Activated T-cell treated with anti-CD3 and anti-CD28 coated beads for 48 hours (primary cell): ENCODE results near the gene BCR.
"Not testable (repeated sequence)": the region's sequence is repeated elsewhere in the genome, so short reads cannot be mapped to it uniquely, and the experiment has no call there.

Source experiments
- DNase-seq: peaks from one replicate; pipeline ENCODE4 v3.0.0-alpha.2; 2020; ENCODE audit warnings: low read depth

The BCR gene

DNA sequence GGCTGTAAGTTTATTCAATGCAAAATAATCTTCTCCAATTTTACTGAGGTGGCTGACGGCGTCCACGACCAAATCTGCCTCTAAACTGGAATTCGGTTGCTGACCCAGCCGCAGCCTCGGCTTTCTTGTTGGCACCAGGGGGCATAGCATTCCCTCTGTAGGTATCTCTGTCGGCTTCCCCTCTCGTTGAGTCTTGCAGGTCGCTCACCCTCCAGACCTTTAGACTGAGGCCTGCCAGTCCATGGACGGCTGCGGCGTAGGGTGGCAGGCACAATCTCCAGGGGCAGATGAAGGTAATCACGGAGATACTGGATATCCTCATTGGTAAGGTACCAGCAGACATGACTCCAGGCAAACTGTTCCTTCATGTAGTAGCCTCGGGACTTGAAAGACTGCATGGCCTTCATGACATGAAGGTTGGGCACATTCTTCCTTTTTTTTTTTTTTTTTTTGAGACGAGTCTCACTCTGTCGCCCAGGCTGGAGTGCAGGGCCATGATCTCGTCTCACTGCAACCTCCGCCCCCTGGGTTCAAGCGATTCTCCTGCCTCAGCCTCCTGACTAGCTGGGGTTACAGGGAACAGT is 142.3 kb downstream of the BCR start:
- DNase-seq = not testable (repeated sequence)

DNA sequence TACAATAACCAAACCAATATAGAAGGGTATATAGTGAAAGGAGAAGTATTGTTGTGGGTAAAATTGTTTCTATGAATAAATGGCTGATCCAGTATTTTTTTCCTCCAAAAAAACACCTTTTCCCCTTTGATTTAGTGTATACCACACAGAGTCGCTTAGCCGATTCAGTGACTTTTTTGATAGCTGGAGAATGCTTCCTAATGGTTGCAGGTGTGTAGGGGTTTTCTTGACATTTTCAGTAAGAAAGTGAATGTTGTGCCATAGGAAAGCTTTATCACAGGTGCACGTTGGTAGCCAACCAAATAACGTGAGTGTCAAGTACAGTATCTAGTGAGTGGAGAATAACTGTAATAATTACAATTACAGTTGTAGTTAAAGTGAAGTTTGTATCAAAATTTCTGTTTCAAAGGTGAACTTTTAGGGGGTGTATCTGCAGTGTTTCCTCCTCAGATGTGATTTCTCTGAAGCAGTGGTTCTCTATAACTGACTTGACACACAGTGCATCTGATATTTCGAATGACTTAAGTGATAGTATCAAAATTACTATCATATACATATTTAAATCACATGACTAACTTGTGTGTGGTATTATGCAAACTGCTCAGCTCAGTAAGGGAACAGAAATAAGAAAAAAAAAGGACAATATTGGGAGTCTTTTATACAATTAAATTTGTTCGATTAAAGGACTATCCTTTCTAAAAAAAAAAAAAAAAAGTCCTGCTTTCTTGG is 143.8 kb downstream of the BCR start:
- DNase-seq = not testable (repeated sequence)

DNA sequence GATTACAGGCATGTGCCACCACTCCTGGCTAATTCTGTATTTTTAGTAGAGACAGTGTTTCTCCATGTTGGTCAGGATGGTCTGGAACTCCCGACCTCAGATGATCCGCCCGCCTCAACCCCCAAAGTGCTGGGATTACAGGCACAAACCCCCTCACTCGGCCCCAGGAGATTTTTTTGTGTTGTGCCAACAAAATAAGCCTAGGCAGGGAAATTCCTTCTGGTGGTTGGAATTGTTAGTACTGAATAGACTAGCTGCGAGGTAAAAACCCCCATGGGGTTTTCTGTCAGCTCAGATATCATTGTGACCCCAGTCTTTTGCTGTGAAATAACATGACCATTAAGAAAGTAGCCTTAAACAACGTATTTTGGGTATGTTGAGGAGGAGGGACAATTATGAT is 144.9 kb downstream of the BCR start:
- DNase-seq = no peak

DNA sequence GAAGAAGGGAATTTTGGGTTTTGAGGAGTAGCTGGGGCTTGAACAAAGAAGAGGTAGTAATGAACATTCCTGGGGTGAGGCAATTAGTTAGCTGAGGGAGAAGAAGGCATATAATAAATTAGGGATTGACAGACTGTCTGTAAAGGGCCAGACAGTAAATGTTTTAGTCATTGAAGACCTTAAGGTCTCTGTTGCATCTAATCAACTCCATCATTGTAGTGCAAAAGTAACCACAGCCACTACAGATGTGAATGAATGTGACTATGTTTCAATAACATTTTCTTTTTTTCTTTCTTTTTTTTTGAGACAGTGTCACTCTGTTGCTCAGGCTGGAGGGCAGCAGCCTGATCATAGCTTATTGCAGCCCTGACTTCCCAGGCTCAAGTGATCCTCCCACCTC is 153.5 kb downstream of the BCR start:
- DNase-seq = not testable (repeated sequence)

DNA sequence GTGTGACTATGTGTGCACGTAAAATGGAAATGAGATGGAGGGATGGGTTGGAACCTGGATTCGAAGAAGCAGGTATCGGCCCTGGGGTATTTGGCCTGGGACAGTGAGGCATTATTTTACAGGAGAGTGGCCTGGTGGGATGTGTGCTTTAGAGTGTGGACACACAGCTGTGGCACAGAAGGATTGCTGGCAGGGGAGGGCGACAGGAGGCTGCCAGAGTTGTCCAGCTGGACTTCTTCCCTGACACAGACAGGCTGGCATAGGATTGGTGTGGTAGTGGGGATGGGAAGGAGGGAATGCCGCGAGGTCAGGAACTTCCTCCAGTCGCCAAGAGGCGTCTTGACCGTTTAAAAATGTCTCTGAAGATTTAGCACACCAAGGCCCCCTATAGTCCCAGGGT is 157.4 kb downstream of the BCR start:
- DNase-seq = not testable (repeated sequence)

DNA sequence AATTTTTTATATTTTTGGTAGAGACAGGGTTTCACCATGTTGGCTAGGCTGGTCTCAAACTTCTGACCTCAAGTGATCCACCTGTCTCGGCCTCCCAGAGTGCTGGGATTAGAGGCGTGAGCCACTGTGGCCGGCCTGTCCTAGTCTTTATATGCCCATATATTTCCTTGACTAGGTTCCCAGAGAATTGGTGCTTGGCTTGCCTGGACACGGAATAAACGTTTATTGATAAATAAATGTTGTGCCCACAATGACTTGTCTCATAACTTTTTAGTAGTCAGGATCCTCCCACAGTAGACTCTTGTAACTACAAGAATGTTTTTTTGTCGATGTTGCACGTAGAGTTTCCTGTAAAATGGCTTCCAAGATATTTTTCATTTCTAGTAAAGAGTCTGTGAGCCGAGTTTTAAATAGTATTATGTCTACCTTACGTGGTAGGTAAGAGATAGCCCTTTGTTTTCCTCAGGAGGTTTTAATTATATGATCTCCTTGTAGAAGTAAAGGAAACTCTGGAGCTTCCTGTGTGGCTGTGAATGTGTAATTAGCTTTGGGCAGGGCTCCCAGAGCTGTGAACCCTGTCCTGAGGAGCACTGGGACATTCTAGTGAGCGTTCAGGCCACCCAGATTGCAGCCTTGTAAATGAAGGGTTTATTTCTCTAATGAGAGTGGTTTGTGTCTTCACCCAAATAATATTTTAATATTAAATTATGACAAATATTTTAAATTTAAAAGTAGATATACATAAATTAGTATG is 161.8 kb downstream of the BCR start:
- not testable (repeated sequence) for DNase-seq

DNA sequence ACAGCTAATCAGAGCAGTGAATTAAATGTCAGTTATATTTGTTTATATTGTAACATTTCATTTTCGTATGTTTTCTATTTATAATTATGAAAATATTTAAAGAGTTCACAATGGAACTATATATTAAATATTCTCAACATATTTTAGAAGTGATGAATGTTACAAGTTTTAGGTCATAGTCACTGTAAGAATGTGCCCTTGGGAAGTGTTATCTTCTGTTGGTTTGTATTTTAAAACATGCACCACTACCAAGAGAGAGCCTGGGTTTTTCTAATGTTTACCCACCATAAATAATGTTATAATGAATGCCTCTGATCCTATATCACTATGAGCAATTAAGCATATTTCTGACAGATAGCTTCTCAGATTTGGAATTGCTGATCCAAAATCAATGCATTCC is 171.0 kb downstream of the BCR start:
- DNase-seq = no peak

DNA sequence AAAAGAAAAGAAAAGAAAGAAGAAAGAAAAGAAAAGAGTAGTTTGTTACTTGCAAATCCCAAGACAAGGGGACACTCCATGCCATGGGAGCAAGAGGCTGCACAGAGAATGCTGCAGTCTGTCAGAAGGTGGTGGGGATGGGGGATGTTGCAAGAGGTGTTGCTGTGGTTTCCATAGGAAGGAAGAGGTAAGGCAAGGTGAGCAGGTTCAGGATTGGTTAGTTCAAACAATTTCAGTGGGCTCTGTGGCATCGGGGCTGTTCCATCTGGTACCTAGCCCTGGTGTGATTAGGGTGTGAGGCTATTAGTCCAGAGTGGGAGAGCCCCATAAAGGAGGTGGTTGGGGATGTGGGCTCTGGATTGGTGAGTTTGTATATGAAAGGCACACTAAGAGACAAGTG is 172.7 kb downstream of the BCR start:
- no peak for DNase-seq

DNA sequence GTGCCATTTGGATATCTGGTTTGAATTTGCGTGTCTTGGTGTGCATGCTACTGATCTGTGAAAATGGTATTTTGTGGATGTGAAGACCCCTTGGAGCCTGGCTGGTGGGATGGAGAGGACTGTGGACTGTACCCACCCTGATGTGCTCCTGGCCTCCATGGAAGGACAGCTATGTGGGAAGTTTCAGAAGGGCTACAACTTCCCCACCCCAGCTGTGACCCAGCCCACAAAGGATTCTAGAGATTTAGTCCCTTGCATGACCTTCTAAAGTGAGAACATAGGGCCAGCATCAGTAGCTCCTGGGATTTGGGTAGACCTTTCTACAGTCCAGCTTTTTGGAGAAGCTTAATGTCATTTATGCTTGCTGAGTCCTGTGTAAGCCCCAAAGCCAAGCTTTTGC is 173.4 kb downstream of the BCR start:
- DNase-seq = no peak

DNA sequence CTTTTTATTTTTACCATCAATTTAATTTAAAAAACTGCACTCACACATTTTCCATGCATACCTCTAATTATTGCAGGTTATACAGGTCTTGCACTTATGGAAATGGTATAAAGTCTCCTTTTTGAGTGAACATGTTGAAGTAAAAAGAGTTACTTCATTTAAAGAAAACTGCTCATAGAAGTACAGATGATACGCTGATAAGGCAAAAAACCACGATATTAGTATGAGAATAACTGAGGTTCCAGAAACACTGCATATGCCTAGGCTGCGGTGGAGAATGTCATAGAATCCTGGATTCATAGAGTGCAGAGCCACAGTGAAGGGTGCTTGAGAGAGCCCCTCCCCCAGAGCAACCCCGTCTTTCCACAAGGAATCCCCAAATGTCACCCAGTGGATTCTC is 175.8 kb downstream of the BCR start:
- DNase-seq = no peak

DNA sequence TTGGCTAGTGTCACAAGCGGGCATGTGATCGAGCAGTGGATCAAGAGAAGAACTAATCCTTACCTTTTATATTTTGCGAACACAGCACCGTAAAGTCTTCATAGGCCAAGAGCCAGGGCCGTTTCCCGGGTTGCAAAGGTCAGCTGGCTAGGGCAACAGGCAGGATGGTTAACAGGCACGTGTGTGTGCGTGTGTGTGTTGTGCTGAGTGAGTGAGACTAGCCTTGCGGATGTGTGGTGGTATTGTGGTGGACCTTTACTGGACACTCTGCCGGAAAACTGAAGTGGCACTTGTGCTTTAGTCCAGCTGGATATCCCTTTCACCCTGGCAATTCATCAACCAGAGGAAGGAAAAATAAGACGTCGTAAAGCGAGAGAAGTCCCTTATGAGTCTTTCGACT is 176.7 kb downstream of the BCR start:
- no peak for DNase-seq

DNA sequence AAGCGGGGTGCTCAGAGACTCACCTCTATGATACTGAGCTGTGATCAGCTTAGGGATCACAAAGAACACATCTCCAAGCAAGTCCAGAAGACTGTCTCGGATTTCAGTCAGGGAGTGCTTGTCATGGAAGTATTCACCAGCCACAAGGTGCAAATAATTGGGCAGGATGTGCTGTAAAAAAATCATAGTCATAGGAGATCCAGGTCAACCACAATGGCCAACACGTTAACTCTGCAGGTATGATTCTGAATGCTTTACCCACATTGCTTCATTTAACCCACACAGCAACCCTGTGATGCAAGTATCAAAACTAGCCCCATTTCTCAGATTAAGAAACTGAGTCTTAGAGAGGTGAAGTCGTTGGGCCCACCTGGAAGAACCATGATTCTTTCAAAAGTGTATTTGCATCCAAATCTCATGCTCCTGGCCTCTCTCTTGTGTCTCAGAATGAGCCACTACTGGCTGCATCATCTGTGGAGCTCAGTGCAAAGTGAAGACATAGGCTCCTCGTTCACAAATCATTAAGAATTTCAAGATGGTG is 179.3 kb downstream of the BCR start:
- no peak for DNase-seq

DNA sequence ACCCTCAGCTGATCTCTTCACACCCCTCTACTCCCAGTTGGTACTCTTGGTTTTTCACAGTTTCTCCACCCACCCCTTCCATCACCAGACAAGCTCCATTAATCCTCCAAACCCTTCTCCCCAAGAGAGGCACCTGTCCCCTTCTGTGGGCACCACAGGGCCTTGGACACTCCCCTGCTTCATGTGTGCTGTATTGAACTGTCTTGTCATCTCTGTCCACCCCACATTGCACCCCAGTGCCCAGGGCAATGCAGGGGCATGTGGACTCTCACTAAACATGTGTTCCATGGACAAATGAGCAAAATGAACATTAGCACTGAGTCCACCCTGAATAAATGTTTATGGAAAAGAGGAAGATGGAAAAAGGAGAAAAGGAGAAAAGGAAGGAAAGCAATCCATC is 181.4 kb downstream of the BCR start:
- no peak for DNase-seq

DNA sequence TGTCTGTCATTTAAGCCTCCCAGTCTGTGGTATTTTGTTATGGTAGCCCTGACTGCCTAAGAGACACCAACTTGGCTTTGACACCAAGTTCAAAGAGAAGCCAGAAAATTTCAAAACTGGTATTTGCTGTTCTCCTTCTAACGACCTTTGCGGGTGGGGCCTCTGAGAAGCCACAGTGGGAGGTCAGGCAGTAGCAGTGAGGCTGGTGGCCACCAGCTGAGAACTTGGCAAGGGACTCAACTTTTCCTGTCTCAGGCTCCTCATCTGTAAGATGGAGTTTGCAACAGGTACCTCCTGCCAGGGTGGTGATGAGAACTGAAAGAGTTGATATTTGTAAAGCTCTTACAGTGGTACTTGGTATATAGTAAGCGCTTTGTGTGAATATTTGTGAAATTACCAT is 183.4 kb downstream of the BCR start:
- no peak for DNase-seq

DNA sequence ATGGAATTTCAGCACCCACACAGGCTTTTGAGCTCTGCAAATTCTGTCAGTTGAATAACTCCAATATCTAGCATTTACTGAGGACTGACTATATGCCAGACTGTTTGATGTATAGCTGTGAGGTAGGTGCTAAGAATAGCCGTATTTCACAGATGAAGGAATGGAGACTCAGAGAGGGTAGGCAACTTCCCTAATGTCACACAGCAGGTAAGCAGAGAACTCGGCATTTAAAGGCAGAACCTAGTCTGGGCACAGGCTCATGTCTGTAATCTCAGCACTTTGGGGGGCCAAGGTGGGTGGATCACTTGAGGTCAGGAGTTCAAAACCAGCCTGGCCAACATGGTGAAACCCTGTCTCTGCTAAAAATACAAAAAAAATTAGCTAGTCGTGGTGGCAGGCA is 184.1 kb downstream of the BCR start:
- no peak for DNase-seq

DNA sequence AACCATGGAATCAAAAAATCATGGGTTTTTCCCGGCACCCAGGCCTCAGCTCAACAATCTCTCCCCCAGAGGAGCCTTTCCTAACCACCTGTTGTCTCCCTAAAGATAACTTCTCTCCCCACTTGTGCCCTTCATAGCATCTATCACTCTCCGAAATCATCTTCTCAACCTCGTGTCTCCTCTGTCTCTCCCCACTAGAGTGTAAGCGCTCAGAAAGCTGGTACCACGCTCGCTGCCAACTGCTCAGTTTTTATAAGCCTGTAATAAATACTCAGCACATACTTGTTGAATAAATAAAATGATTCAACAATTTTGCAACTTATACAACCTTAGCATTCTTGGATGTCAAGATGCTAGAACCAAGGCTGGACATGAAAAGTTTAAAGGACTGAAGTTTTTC is 185.2 kb downstream of the BCR start:
- no peak for DNase-seq

DNA sequence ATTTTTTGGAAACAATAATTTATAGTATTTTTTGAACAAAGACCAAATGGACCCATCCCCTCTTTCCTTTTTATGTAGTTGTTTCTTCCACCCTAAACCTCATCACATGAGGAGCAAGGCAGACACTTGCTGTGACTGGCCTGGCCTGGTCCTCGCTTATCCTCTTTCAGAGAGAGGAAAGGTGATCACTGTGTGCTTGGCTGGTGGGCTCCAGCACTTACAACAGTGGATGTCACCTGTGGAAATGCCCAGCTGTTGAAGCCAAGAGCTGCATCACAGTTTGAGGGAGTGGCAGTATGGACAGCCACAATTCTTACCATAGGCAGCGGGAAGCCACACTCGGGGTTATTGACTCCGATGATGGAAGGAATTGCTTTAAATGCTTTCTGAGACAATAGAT is 185.7 kb downstream of the BCR start:
- no peak for DNase-seq

DNA sequence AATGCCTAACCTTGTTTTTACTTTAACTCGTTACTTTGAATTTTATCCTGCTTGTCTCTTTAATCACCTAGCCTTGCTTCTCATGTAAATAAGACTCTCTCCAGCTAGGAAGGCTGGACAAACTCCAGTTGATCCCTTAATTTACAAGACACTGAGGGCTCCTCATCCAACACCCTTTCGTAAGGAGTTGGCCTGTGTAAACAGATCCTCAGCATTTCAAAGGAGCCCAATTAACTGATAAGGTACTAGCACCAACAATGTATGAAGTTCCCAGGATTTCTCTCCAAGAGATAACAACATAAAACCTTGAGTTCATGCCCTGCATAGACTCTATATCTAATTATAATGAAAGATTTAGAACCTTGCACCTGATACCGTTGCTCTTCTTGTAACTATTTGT is 186.9 kb downstream of the BCR start:
- DNase-seq = not testable (repeated sequence)
